ENCODE measurements around the gene PLCB1.
"Not testable (repeated sequence)": the region's sequence is repeated elsewhere in the genome, so short reads cannot be mapped to it uniquely, and the experiment has no call there.

Gene PLCB1

GRCh38 chr20:8569766-8570165, 437.7 kb downstream of the PLCB1 start:
- no peak for DNase-seq

- no peak for DNase-seq
Measured at GRCh38 chr20:8571611-8572010, 439.5 kb downstream of the PLCB1 start.

GRCh38 chr20:8573686-8574085, 441.6 kb downstream of the PLCB1 start:
- no peak for DNase-seq

GRCh38 chr20:8575114-8575513, 443.0 kb downstream of the PLCB1 start:
- no peak for DNase-seq

- DNase-seq: no peak
Measured at GRCh38 chr20:8578161-8578865, 446.2 kb downstream of the PLCB1 start.

GRCh38 chr20:8579035-8579434, 447.0 kb downstream of the PLCB1 start:
- no peak for DNase-seq

GRCh38 chr20:8581446-8582183, 449.5 kb downstream of the PLCB1 start:
- no peak for DNase-seq

- no peak for DNase-seq
Measured at GRCh38 chr20:8583012-8583565, 451.0 kb downstream of the PLCB1 start.

GRCh38 chr20:8583566-8584043, 451.5 kb downstream of the PLCB1 start:
- no peak for DNase-seq

- DNase-seq: no peak
Measured at GRCh38 chr20:8587251-8587650, 455.2 kb downstream of the PLCB1 start.

- DNase-seq: no peak
Measured at GRCh38 chr20:8587810-8588209, 455.7 kb downstream of the PLCB1 start.

GRCh38 chr20:8589956-8590355, 457.9 kb downstream of the PLCB1 start:
- no peak for DNase-seq

- not testable (repeated sequence) for DNase-seq
Measured at GRCh38 chr20:8600910-8601541, 469.0 kb downstream of the PLCB1 start.

GRCh38 chr20:8601542-8601912, 469.5 kb downstream of the PLCB1 start:
- no peak for DNase-seq

GRCh38 chr20:8602389-8603116, 470.5 kb downstream of the PLCB1 start:
- no peak for DNase-seq

- DNase-seq: no peak
Measured at GRCh38 chr20:8608470-8608869, 476.4 kb downstream of the PLCB1 start.

- no peak for DNase-seq
Measured at GRCh38 chr20:8616792-8617191, 484.7 kb downstream of the PLCB1 start.

GRCh38 chr20:8621001-8621400, 488.9 kb downstream of the PLCB1 start:
- no peak for DNase-seq

- DNase-seq: no peak
Measured at GRCh38 chr20:8624046-8624445, 492.0 kb downstream of the PLCB1 start.

GRCh38 chr20:8624616-8625015, 492.6 kb downstream of the PLCB1 start:
- DNase-seq: no peak

- no peak for DNase-seq
Measured at GRCh38 chr20:8627340-8628004, 495.4 kb downstream of the PLCB1 start.

- DNase-seq: no peak
Measured at GRCh38 chr20:8631271-8631670, 499.2 kb downstream of the PLCB1 start.

Data from T-helper 1 cell (primary cell).